ENCODE data around the gene ORC6.

- TF ChIP-seq CTCF (IDR thresholded peaks at IDR 0.05): no peak
- TF ChIP-seq EZH2 (IDR thresholded peaks at IDR 0.05; ENCODE audit: borderline replicate concordance, insufficient read depth, low read depth, low read length, poor library complexity, severe bottlenecking): no peak
These were observed 12.2 kb downstream of the ORC6 start for GRCh38 chr16:46701615-46702014.

All from B cell (primary cell).